CD4-positive, alpha-beta T cell treated with Interleukin-6 for 4 hours (primary cell): ENCODE measurements around the gene MAMDC2.
A peak's percentile ranks its signal among the peaks of the same experiment; 100 is the strongest.

Experiments used
- DNase-seq: peaks from one replicate; pipeline ENCODE4 v3.0.0-alpha.2; 2020; ENCODE audit warnings: mixed read lengths

MAMDC2 gene

GRCh38 chr9:70110194-70111041 lies 66.8 kb downstream of the MAMDC2 start:
- no peak for DNase-seq

- peak; percentile 54 for DNase-seq
Observed at GRCh38 chr9:70111042-70111602, 67.5 kb downstream of the MAMDC2 start.

GRCh38 chr9:70111641-70112236 lies 68.1 kb downstream of the MAMDC2 start:
- DNase-seq: no peak

- no peak for DNase-seq
Observed at GRCh38 chr9:70112981-70113380, 69.3 kb downstream of the MAMDC2 start.

GRCh38 chr9:70113403-70114022 lies 69.9 kb downstream of the MAMDC2 start:
- DNase-seq: no peak

- DNase-seq: no peak
Observed at GRCh38 chr9:70114898-70115297, 71.2 kb downstream of the MAMDC2 start.

GRCh38 chr9:70117835-70118319 lies 74.2 kb downstream of the MAMDC2 start:
- no peak for DNase-seq

- no peak for DNase-seq
Observed at GRCh38 chr9:70119786-70120185, 76.1 kb downstream of the MAMDC2 start.

GRCh38 chr9:70120834-70121510 lies 77.3 kb downstream of the MAMDC2 start:
- DNase-seq: no peak

GRCh38 chr9:70121818-70122436 lies 78.3 kb downstream of the MAMDC2 start:
- DNase-seq: no peak

- no peak for DNase-seq
Observed at GRCh38 chr9:70123695-70124094, 80.0 kb downstream of the MAMDC2 start.

- DNase-seq: no peak
Observed at GRCh38 chr9:70125621-70126263, 82.1 kb downstream of the MAMDC2 start.

- DNase-seq: no peak
Observed at GRCh38 chr9:70127036-70127435, 83.4 kb downstream of the MAMDC2 start.

GRCh38 chr9:70127540-70128416 lies 84.1 kb downstream of the MAMDC2 start:
- DNase-seq: no peak

GRCh38 chr9:70130266-70130665 lies 86.6 kb downstream of the MAMDC2 start:
- no peak for DNase-seq

- no peak for DNase-seq
Observed at GRCh38 chr9:70131296-70131695, 87.6 kb downstream of the MAMDC2 start.

- no peak for DNase-seq
Observed at GRCh38 chr9:70133253-70134208, 89.9 kb downstream of the MAMDC2 start.

- DNase-seq: no peak
Observed at GRCh38 chr9:70134360-70134759, 90.7 kb downstream of the MAMDC2 start.

GRCh38 chr9:70135176-70135575 lies 91.5 kb downstream of the MAMDC2 start:
- no peak for DNase-seq

GRCh38 chr9:70136632-70137031 lies 93.0 kb downstream of the MAMDC2 start:
- DNase-seq: no peak
